HepG2 (cell line): ENCODE results near the gene SLC23A2. TPM values are rescaled to one million over a fixed set of nuclear protein-coding genes. Genes with fewer than 3 reads are reported as not detected.
A peak's percentile ranks its signal among the peaks of the same experiment; 100 is the strongest.

Source experiments
- ARNT2 ChIP-seq: sonication (generic); formaldehyde crosslinking; IDR thresholded peaks from 2 replicates; pipeline ENCODE4 v1.8.0; 2022; ENCODE audit warnings: mild to moderate bottlenecking, low read depth, missing genetic modification reagents, moderate library complexity
- CEBPB ChIP-seq: IDR thresholded peaks from 2 replicates; pipeline ENCODE4 v1.6.1; 2011; ENCODE audit warnings: low read depth, low read length, improper control_type of control experiment, borderline replicate concordance
- DNMT1 ChIP-seq: sonication (generic); formaldehyde crosslinking; IDR thresholded peaks from 2 replicates; pipeline ENCODE4 v1.5.1; 2020; ENCODE audit warnings: mild to moderate bottlenecking, missing genetic modification reagents
- ETV6 ChIP-seq: sonication (generic); formaldehyde crosslinking; conservative IDR thresholded peaks from 2 replicates; pipeline ENCODE4 v1.4.0; 2020; ENCODE audit warnings: missing genetic modification reagents
- MED13 ChIP-seq: sonication (generic); formaldehyde crosslinking; IDR thresholded peaks from 2 replicates; pipeline ENCODE4 v1.5.0; 2020; ENCODE audit warnings: missing genetic modification reagents
- NR2C2 ChIP-seq: sonication (generic); formaldehyde crosslinking; IDR thresholded peaks from 2 replicates; pipeline ENCODE4 v1.4.0; 2020; ENCODE audit warnings: missing genetic modification reagents, mild to moderate bottlenecking, moderate library complexity, borderline replicate concordance
- SRSF9 ChIP-seq: fragments of 200-400 bp; formaldehyde crosslinking; IDR thresholded peaks from 2 replicates; pipeline ENCODE4 v1.6.1; 2018; ENCODE audit warnings: borderline replicate concordance, mild to moderate bottlenecking, low read depth, low read length; ENCODE audit not compliant: insufficient read depth, poor library complexity, severe bottlenecking
- ZNF296 ChIP-seq: sonication (generic); formaldehyde crosslinking; conservative IDR thresholded peaks from 2 replicates; pipeline ENCODE4 v1.5.0; 2020; ENCODE audit warnings: mild to moderate bottlenecking, missing genetic modification reagents
- polyA plus RNA-seq, 8 experiments: library from polyadenylated mRNA; depleted of rRNA in 3 of 8; stranded (reverse) in 7 of 8; unstranded in 1 of 8; fragments of >200 nt; fragmentation: Illumina TruSeq in 4 of 8; extraction: Trizol in 4 of 8; gene quantifications; 2 replicates each; pipeline versions ENCODE4 v1.2.1 to v1.2.3, GENCODE V29; 2011 to 2016; ENCODE audit warnings: low read depth in 4 of 8, missing spikeins in 1 of 8, mixed read lengths in 1 of 8; ENCODE audit not compliant: insufficient read depth in 1 of 8
- total RNA-seq, 5 experiments: library from RNA; depleted of rRNA; stranded (reverse); fragments of >200 nt; fragmentation: Illumina TruSeq; extraction: Trizol; gene quantifications; 2 replicates each; pipeline ENCODE4 v1.2.3, GENCODE V29; 2016; ENCODE audit warnings: low read depth in 1 of 5
- TF ChIP-seq, protein P1 (sequence below): sonication (generic); formaldehyde crosslinking; conservative IDR thresholded peaks from 2 replicates; pipeline ENCODE4 v1.4.0; 2020; ENCODE audit warnings: missing genetic modification reagents
- TF ChIP-seq, protein P2 (sequence below): sonication (generic); formaldehyde crosslinking; IDR thresholded peaks from 2 replicates; pipeline ENCODE4 v1.5.0; 2020; ENCODE audit warnings: mild to moderate bottlenecking, missing genetic modification reagents
- TF ChIP-seq, protein P3 (sequence below): sonication (generic); formaldehyde crosslinking; conservative IDR thresholded peaks from 2 replicates; pipeline ENCODE4 v1.8.0; 2022; ENCODE audit warnings: missing genetic modification reagents
- TF ChIP-seq, protein P4 (sequence below), 2 experiments: sonication (generic) in 1 of 2; formaldehyde crosslinking in 1 of 2; IDR thresholded peaks; 2 replicates each; pipeline versions ENCODE4 v1.6.1 to v1.9.0; 2014 to 2022; ENCODE audit warnings: antibody characterized with exemption in 1 of 2, borderline replicate concordance in 1 of 2, inconsistent platforms in 1 of 2, low read depth in 1 of 2, missing genetic modification reagents in 1 of 2

SLC23A2 gene
- total and polyA plus RNA-seq, 2 of the 13 experiments (the other 11 are each of a cell fraction or from before 2014, with no cell fraction given): 42.2 to 51.2 TPM

DNA sequence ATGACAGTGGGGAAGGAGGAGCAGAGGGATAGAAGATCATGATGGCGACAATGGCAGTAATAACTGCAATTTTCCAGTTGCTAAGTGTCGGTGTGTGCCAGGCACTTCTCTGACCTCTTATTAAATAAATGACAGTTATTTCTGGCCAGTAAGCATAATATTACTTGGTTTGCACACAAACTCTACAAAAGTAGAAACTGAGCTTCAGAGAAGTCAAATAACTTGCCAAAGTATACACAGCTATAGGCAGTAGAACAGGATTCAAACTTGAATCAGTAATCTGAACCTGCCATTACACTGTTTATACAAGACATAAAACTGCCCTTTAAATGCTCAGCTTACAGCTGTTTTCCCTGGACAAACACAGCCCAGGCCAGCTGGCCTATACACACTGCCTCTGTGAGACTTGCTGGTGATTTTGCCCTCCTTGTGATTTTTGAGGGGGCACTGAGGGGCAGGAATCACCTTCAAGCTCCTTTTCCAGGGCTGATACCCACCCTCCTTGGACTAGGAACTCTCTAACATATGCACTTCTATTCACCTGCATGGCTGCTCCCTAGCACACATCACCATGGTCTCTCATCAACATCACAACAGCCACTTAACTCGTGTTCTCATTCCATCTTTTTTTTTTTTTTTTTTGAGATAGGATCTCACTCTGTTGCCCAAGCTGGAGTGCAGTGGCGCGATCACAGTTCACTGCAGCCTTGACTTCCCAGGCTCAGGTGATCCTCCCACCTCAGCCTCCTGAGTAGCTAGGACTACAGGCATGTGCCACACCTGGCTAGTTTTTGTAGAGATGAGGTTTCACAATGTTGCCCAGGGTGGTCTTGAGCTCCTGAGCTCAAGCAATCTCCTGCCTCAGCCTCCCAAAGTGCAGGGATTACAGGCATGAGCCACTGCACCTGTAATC, 63.6 kb downstream of the SLC23A2 start (continued):
- TF ChIP-seq MED13 (no peak), ETV6 (no peak), CEBPB (no peak), SRSF9 (no peak), DNMT1 (no peak), NR2C2 (0 out of 2 replicates have a peak, but pooled peaks have one; percentile 7), ZNF296 (CRISPR knock-in tag) (no peak), ARNT2 (CRISPR knock-in tag) (no peak)
- TF ChIP-seq, protein P1, sequence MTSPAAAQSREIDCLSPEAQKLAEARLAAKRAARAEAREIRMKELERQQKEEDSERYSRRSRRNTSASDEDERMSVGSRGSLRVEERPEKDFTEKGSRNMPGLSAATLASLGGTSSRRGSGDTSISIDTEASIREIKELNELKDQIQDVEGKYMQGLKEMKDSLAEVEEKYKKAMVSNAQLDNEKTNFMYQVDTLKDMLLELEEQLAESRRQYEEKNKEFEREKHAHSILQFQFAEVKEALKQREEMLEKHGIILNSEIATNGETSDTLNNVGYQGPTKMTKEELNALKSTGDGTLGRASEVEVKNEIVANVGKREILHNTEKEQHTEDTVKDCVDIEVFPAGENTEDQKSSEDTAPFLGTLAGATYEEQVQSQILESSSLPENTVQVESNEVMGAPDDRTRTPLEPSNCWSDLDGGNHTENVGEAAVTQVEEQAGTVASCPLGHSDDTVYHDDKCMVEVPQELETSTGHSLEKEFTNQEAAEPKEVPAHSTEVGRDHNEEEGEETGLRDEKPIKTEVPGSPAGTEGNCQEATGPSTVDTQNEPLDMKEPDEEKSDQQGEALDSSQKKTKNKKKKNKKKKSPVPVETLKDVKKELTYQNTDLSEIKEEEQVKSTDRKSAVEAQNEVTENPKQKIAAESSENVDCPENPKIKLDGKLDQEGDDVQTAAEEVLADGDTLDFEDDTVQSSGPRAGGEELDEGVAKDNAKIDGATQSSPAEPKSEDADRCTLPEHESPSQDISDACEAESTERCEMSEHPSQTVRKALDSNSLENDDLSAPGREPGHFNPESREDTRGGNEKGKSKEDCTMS (CRISPR knock-in tag): no peak
- TF ChIP-seq, protein P2, sequence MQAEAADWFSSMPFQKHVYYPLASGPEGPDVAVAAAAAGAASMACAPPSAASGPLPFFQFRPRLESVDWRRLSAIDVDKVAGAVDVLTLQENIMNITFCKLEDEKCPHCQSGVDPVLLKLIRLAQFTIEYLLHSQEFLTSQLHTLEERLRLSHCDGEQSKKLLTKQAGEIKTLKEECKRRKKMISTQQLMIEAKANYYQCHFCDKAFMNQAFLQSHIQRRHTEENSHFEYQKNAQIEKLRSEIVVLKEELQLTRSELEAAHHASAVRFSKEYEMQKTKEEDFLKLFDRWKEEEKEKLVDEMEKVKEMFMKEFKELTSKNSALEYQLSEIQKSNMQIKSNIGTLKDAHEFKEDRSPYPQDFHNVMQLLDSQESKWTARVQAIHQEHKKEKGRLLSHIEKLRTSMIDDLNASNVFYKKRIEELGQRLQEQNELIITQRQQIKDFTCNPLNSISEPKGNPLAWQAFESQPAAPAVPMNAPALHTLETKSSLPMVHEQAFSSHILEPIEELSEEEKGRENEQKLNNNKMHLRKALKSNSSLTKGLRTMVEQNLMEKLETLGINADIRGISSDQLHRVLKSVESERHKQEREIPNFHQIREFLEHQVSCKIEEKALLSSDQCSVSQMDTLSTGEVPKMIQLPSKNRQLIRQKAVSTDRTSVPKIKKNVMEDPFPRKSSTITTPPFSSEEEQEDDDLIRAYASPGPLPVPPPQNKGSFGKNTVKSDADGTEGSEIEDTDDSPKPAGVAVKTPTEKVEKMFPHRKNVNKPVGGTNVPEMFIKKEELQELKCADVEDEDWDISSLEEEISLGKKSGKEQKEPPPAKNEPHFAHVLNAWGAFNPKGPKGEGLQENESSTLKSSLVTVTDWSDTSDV (CRISPR knock-in tag): no peak
- TF ChIP-seq, protein P3, sequence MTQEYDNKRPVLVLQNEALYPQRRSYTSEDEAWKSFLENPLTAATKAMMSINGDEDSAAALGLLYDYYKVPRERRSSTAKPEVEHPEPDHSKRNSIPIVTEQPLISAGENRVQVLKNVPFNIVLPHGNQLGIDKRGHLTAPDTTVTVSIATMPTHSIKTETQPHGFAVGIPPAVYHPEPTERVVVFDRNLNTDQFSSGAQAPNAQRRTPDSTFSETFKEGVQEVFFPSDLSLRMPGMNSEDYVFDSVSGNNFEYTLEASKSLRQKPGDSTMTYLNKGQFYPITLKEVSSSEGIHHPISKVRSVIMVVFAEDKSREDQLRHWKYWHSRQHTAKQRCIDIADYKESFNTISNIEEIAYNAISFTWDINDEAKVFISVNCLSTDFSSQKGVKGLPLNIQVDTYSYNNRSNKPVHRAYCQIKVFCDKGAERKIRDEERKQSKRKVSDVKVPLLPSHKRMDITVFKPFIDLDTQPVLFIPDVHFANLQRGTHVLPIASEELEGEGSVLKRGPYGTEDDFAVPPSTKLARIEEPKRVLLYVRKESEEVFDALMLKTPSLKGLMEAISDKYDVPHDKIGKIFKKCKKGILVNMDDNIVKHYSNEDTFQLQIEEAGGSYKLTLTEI (CRISPR knock-in tag): no peak
- TF ChIP-seq, protein P4, sequence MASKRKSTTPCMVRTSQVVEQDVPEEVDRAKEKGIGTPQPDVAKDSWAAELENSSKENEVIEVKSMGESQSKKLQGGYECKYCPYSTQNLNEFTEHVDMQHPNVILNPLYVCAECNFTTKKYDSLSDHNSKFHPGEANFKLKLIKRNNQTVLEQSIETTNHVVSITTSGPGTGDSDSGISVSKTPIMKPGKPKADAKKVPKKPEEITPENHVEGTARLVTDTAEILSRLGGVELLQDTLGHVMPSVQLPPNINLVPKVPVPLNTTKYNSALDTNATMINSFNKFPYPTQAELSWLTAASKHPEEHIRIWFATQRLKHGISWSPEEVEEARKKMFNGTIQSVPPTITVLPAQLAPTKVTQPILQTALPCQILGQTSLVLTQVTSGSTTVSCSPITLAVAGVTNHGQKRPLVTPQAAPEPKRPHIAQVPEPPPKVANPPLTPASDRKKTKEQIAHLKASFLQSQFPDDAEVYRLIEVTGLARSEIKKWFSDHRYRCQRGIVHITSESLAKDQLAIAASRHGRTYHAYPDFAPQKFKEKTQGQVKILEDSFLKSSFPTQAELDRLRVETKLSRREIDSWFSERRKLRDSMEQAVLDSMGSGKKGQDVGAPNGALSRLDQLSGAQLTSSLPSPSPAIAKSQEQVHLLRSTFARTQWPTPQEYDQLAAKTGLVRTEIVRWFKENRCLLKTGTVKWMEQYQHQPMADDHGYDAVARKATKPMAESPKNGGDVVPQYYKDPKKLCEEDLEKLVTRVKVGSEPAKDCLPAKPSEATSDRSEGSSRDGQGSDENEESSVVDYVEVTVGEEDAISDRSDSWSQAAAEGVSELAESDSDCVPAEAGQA (IDR thresholded peaks at IDR 0.05; ENCODE audit: low read depth): no peak
- TF ChIP-seq, protein P4 (CRISPR knock-in tag; IDR thresholded peaks at IDR 0.05; ENCODE audit: borderline replicate concordance): no peak
